ENCODE data around the gene SUPT5H. TPM values are rescaled to one million over a fixed set of nuclear protein-coding genes. Genes with fewer than 3 reads are reported as not detected.

Gene SUPT5H
- total and polyA plus RNA-seq, 2 of the 8 experiments (the other 6 are each of a cell fraction or from before 2014, with no cell fraction given): 77.8 to 111 TPM

GRCh38 chr19:39481229-39481545, 35.8 kb downstream of the SUPT5H start:
- ChIA-PET CTCF (ENCODE audit: partially characterized antibody) (interaction anchor here (1.3 to 1.8 kb wide), 3 partner anchors 9 to 52 kb away, joined by 4 to 5 read pairs (median 4); partner anchors contain the start of genes EID2B and SELENOV), POLR2A (ENCODE audit: partially characterized antibody) (interaction anchor here (1.0 to 8.3 kb wide), 10 partner anchors 12 to 93 kb away, joined by 3 to 96 read pairs (median 6); partner anchors contain the start of genes DLL3, RPS16, SELENOV and SUPT5H)
- H3K27me3 ChIP-seq (replicated peaks in 1 of 4; ENCODE audit: control insufficient read depth in 3 of 4, extremely low read depth in 1 of 4, insufficient read depth in 3 of 4, low read length in 3 of 4): no peaks in the 10 kb centered on the region
- H3K4ac ChIP-seq (replicated peaks; ENCODE audit: insufficient read length, low read depth, low read length): no peak overlapping the region
- no peak overlapping the region for H3K56ac ChIP-seq (replicated peaks; ENCODE audit: insufficient read length, low read depth, low read length)
- DNase-seq (ENCODE audit: low read depth in 1 of 2, low spot score in 2 of 2): no peak
- no peak overlapping the region for H2AFZ ChIP-seq (ENCODE audit: low read length)
- peak overlapping the region; percentile 93 for H3K27ac ChIP-seq (ENCODE audit: low read depth, low read length)
- H3K9me3 ChIP-seq (ENCODE audit: insufficient read depth in 2 of 2, low read depth in 1 of 2, low read length in 1 of 2): no peaks in the 10 kb centered on the region
- H2BK12ac ChIP-seq (ENCODE audit: low read depth, low read length): peak overlapping the region; percentile 1; the same call in 1 of the 2 replicates
- peaks cover 6 to 24% of the 10 kb centered on the region in 2 experiments; a peak in 3 of 4 replicates for H3K79me2 ChIP-seq (ENCODE audit: control insufficient read depth in 1 of 2, insufficient read depth in 2 of 2, low read length in 2 of 2)
- no peak overlapping the region for H3K23ac ChIP-seq (ENCODE audit: insufficient read length)
- H3K36me3 ChIP-seq (ENCODE audit: control insufficient read depth in 2 of 4, insufficient read depth in 4 of 4, low read length in 3 of 4): peaks cover 7 to 41% (median 20%) of the 10 kb centered on the region in 4 experiments
- peak overlapping the region; percentile 98; the same call in 1 of the 2 replicates for H4K8ac ChIP-seq (ENCODE audit: extremely low read depth, insufficient read depth, low read length)
- H3K23me2 ChIP-seq (ENCODE audit: low read depth, low read length): peaks cover 5% of the 10 kb centered on the region
- no peak for FAIRE-seq
- peaks cover 2 to 6% of the 10 kb centered on the region in 2 experiments for H4K20me1 ChIP-seq (replicated peaks in 1 of 2; ENCODE audit: control insufficient read depth in 1 of 2, insufficient read depth in 2 of 2, low read length in 2 of 2)
- peak overlapping the region; percentile 89 to 98 (median 95) for H3K4me3 ChIP-seq (ENCODE audit: extremely low read depth in 1 of 4, insufficient read depth in 2 of 4, low read depth in 3 of 4, low read length in 4 of 4)
- H3K4me2 ChIP-seq (ENCODE audit: insufficient read depth in 1 of 2, low read depth in 2 of 2, low read length in 2 of 2): peak overlapping the region; percentile 88 to 95
- no peak overlapping the region for H4K5ac ChIP-seq (ENCODE audit: insufficient read length, low read depth, low read length)
- WGBS, 2 experiments (ENCODE audit: extremely low coverage in 1 of 2, insufficient coverage in 1 of 2, insufficient read length in 1 of 2, insufficient replicate concordance in 2 of 2, low coverage in 1 of 2, low lambda C conversion rate in 2 of 2, missing lambda C conversion rate in 1 of 2): 3% methylated on average over 12 of the region's 12 CpGs; no CpG with 5 or more reads in 1 of the 2 experiments
- H2BK120ac ChIP-seq (replicated peaks; ENCODE audit: low read depth, low read length): no peak overlapping the region
- H4K91ac ChIP-seq (replicated peaks; ENCODE audit: insufficient read length, low read length): no peak overlapping the region
- H3K79me1 ChIP-seq (ENCODE audit: low read depth, low read length): peaks cover 4% of the 10 kb centered on the region
- H2BK20ac ChIP-seq (ENCODE audit: low read length): no peak overlapping the region
- H3K14ac ChIP-seq (ENCODE audit: insufficient read length): no peak overlapping the region
- H3K18ac ChIP-seq (ENCODE audit: extremely low read depth, low read length): peak overlapping the region; percentile 85; the same call in 1 of the 2 replicates
- H2BK15ac ChIP-seq (ENCODE audit: low read length): no peak overlapping the region
- peak overlapping the region; percentile 79; the same call in 1 of the 2 replicates for H2BK5ac ChIP-seq (ENCODE audit: low read depth, low read length)
- no peak overlapping the region for H2AK5ac ChIP-seq (ENCODE audit: low read depth, low read length)
- peaks cover 0 to 10% (median 4%) of the 10 kb centered on the region in 4 experiments; a peak in 5 of 7 replicates for H3K4me1 ChIP-seq (replicated peaks in 1 of 4; ENCODE audit: control insufficient read depth in 3 of 4, insufficient read depth in 4 of 4, low read length in 3 of 4)
- peak overlapping the region; percentile 95 to 99 (median 96) for H3K9ac ChIP-seq (replicated peaks in 1 of 4; ENCODE audit: extremely low read depth in 1 of 4, low read depth in 3 of 4, low read length in 3 of 4)
- TF ChIP-seq TAF7 (optimal IDR thresholded peaks at IDR 0.05; ENCODE audit: borderline replicate concordance, low read depth, low read length) (no peak), SAP30 (IDR thresholded peaks at IDR 0.05; ENCODE audit: insufficient read depth, insufficient replicate concordance, low read length) (peak; percentile 13), KDM1A (IDR thresholded peaks at IDR 0.05; ENCODE audit: borderline replicate concordance, low read length) (no peak)

Measured in H1 (cell line).